Right forelimb (tissue), 1 donor: ENCODE results near the gene C2orf81.
"Not testable (repeated sequence)": the region's sequence is repeated elsewhere in the genome, so short reads cannot be mapped to it uniquely, and the experiment has no call there.

Experiments used
- DNase-seq: peaks from one replicate; pipeline ENCODE4 v3.0.0-alpha.2; 2018

The C2orf81 gene

GRCh38 chr2:74421221-74421870 is at the start of gene C2orf81, which contains the start of gene WDR54:
Gene C2orf81, minus strand, starts transcription at chr2:74421619. Its CDS starts 59 bp downstream, at chr2:74421560.
Gene WDR54, plus strand, starts transcription at chr2:74421730. Its CDS starts 424 bp downstream, at chr2:74422154.
- DNase-seq: peak; percentile 91

- not testable (repeated sequence) for DNase-seq
Measured at GRCh38 chr2:74470742-74471141, 49.3 kb upstream of the C2orf81 start.

GRCh38 chr2:74464406-74464805 is 43.0 kb upstream of the C2orf81 start:
- DNase-seq: no peak

- no peak for DNase-seq
Measured at GRCh38 chr2:74462786-74463105, 41.3 kb upstream of the C2orf81 start.

- no peak for DNase-seq
Measured at GRCh38 chr2:74462054-74462785, 40.8 kb upstream of the C2orf81 start.

GRCh38 chr2:74461187-74462053 is 40.0 kb upstream of the C2orf81 start:
- DNase-seq: no peak

- not testable (repeated sequence) for DNase-seq
Measured at GRCh38 chr2:74460187-74460586, 38.8 kb upstream of the C2orf81 start.

- DNase-seq: not testable (repeated sequence)
Measured at GRCh38 chr2:74459503-74460118, 38.2 kb upstream of the C2orf81 start.

GRCh38 chr2:74458938-74459363 is 37.5 kb upstream of the C2orf81 start:
- DNase-seq: no peak

- DNase-seq: peak; percentile 99
Measured at GRCh38 chr2:74458132-74458937, 36.9 kb upstream of the C2orf81 start, which contains the start of gene WBP1. Gene WBP1, plus strand, starts transcription at chr2:74458438. Its CDS starts 165 bp downstream, at chr2:74458603.

- DNase-seq: peak; percentile 81
Measured at GRCh38 chr2:74457549-74458131, 36.2 kb upstream of the C2orf81 start.

- DNase-seq: no peak
Measured at GRCh38 chr2:74457129-74457548, 35.7 kb upstream of the C2orf81 start.

- DNase-seq: peak; percentile 97
Measured at GRCh38 chr2:74454654-74455511, 33.5 kb upstream of the C2orf81 start, which contains the start of gene INO80B. Gene INO80B, plus strand, starts transcription at chr2:74455087. Its CDS starts 30 bp downstream, at chr2:74455117.

- no peak for DNase-seq
Measured at GRCh38 chr2:74450570-74451190, 29.3 kb upstream of the C2orf81 start.

GRCh38 chr2:74448771-74449170 is 27.4 kb upstream of the C2orf81 start:
- DNase-seq: no peak

GRCh38 chr2:74447230-74447999 is 26.0 kb upstream of the C2orf81 start:
- no peak for DNase-seq

GRCh38 chr2:74444498-74445318 is 23.3 kb upstream of the C2orf81 start:
- no peak for DNase-seq
